Hepatic stellate cell (primary cell): ENCODE data around the gene DISP1.
A peak's percentile ranks its signal among the peaks of the same experiment; 100 is the strongest.

Source experiments
- DNase-seq: peaks from one replicate; pipeline ENCODE4 v3.0.0; 2011; ENCODE audit warnings: low spot score

DISP1 gene, protein sequence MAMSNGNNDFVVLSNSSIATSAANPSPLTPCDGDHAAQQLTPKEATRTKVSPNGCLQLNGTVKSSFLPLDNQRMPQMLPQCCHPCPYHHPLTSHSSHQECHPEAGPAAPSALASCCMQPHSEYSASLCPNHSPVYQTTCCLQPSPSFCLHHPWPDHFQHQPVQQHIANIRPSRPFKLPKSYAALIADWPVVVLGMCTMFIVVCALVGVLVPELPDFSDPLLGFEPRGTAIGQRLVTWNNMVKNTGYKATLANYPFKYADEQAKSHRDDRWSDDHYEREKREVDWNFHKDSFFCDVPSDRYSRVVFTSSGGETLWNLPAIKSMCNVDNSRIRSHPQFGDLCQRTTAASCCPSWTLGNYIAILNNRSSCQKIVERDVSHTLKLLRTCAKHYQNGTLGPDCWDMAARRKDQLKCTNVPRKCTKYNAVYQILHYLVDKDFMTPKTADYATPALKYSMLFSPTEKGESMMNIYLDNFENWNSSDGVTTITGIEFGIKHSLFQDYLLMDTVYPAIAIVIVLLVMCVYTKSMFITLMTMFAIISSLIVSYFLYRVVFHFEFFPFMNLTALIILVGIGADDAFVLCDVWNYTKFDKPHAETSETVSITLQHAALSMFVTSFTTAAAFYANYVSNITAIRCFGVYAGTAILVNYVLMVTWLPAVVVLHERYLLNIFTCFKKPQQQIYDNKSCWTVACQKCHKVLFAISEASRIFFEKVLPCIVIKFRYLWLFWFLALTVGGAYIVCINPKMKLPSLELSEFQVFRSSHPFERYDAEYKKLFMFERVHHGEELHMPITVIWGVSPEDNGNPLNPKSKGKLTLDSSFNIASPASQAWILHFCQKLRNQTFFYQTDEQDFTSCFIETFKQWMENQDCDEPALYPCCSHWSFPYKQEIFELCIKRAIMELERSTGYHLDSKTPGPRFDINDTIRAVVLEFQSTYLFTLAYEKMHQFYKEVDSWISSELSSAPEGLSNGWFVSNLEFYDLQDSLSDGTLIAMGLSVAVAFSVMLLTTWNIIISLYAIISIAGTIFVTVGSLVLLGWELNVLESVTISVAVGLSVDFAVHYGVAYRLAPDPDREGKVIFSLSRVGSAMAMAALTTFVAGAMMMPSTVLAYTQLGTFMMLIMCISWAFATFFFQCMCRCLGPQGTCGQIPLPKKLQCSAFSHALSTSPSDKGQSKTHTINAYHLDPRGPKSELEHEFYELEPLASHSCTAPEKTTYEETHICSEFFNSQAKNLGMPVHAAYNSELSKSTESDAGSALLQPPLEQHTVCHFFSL (N-terminal part only)

DNA sequence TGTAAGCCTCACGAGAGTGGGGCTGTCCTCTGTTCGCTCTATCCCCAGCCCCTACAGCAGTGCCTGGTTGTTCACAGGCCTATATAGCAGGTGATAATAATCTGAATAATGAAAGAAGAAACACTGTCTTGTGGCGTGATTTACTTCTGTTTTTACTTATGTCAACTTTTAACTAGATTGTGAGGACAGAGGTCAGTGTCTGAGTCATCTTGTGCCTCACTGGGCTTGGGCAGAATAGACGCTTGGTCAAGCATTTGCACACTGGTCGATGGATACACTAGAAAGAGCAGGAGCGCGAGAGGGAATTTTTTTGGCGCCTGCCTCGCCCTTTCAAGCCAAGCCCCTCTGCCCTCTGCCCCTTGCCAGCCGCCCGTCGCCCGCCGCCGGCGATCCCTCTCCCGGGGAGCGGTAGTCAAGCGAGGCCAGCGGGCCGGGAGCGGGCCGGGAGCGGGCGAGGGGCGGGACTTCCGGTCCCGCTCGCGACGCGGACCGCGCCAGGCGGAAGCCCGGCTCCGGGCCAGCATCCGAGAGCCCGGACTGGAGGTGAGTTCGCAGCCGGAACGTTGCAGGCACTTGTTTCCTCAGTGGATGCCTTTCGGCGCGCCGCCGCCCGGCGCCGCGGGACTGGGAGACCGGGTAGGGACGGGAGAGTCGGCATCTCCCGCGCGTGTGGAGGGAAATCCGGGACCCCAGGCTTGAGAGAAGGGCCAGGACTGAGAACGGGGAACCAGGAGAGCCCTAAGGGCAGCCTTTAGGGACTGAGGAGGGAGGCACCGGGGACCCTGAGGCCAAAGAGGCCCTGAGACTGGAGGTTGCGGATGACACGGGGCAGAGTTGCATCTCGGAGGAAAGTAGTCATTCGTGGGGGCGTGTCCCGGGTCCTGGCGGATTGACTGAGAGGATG is at the start of gene DISP1:
Gene DISP1 (plus strand): TSS at position 504 of the 904 bp plus-strand sequence. CDS start 127,785 bp downstream, outside the sequence.
- peak; percentile 75 for DNase-seq

DNA sequence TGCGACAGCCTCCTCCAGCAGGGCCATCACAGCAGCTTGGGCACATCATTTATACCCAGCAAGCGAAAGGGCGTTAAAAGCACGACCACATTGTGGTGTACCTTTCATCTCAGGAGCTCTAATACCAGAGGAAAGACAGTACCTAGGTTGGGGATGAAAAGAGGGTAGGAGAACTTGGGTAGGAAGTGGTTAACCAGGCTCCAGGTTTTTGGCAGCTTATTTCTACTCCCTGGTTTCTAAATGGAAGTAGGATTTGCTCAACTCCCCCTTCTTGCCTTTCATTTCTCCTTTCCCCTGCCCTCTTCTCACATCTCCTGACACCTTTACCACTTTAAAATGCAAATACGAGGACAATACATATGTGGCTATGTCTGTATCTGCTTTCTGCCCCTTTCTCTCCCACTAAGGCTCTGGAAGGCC is 47.7 kb upstream of the DISP1 start:
- DNase-seq: no peak

DNA sequence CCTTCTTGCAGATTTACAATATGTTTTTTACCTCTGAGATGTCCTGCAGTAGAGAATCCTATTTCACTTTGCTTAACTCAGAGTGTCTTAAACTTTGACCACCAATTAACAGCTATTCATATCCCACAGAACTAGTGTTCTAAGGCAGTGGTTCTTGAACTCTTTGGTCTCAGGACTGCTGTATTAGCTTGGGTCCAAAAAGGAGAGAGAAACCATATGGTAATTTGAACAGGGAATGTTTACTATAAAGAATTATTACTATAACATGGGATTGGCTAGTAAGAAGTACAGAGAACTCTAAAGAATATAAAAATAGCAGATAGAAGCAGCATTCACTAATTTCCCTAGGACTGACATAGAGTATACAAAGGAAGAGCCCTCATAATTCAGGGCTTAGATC is 46.2 kb upstream of the DISP1 start:
- no peak for DNase-seq

DNA sequence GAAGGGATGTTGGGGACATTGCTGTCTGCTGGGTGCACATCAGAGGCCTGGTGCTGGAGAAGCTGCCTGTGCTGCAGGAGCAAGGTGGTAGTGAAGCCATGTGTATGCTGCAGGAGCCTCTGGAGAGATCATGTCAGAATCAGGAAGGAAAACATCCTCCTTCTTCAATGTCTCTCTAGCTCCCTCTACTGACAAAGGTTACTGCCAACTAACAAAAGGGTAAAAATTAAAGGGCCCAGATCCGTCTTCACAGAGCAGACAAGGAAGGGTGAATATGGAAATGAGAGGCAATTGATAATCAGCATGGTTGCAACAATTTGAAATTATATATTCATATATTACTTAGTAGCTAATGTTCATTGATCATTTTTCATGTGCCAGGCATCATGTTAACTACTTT is 45.7 kb upstream of the DISP1 start:
- DNase-seq: no peak

DNA sequence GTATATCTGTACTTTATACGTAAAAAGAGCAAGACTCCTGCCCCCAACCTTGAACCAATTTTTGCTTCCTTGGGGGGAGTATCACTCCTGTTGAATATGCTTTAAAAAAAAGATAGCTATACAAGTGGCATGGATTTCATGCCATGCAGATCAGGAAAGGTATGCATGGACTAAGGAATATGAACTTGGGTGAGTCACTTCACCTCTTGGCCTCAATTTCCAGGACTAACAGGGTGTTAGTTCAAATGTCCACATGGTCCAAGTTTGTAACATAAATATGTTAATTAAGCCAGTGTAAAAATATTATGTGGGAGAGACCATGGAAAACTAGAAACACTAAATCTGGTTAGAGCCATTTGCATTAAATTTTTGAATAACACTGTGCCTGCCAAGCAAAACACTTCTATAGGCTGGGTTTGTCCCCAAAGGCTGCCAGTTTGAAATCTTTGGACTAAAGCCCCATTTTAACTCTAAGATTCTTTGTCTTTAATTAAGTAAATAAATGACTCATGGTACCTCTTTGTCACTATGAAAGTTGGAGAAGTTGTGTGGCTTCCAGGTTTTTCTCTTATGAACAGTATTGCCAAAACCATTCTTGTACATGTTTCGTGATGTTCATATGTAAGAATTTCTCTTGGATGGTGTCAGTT is 44.7 kb upstream of the DISP1 start:
- no peak for DNase-seq

DNA sequence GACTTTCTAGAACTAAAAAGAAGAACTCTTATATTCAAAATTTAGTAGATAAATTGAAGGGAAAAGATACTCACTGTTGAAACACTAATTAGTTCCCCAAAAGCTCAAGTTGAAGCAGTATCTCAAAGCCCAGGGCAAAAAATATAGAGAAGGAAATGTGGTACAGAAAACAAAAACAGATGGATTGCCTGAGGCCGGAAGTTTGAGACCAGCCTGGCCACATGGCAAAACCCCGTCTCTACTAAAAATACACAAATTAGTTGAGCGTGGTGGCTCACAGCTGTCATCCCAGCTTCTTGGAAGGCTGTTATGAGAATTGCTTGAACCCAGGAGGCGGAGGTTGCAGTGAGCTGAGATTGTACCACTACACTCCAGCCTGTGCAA is 41.9 kb upstream of the DISP1 start:
- no peak for DNase-seq

DNA sequence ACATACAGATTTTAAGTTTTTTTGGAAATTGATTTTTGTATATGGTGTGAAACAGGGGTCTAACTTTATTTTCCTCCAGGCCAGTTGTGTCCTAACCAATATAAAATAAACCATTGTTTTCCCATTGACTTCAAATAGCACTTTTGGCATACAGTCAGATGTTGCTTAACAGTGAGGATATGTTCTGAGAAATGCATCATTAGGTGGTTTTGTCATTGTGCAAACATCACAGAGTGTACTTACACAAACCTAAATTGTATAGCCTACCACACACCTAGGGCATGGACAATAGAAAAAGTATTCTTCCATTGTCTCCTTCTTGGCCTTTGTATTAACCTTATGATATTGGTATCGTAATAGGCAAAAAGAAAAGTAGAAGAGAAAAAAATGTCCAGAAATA is 37.4 kb upstream of the DISP1 start:
- no peak for DNase-seq

DNA sequence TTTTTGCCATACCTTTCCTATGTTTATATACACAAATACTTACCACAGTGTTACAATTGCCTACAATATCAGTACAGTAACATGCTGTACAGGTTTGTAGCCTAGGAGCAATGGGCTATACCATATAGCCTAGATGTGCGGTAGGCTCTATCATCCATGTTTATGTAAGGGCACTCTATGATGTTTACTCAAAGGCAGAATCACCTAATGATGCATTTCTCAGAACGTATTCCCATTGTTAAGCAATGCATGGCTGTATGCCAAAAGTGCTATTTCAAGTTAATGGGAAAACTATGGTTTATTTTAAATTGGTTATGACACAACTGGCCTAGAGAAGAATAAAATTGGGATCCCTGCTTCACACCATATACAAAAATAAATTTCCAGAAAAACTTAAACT is 36.9 kb upstream of the DISP1 start:
- DNase-seq: no peak

DNA sequence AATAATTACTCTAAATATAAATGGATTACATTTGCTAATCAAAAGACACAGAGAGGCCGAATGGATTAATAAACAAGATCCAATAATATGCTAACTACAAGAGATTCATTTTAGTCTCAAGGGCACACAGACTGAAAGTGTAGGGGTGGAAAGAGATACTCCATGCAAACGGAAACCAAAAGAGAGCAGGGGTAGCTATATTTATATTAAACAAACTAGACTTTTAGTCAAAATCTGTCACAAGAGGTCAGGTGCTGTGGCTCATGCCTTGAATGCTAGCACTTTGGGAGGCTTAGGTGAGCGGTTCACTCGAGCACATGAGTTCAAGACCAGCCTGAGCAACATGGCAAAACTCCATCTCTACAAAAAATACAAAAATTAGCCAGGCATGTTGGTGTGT is 33.6 kb upstream of the DISP1 start:
- no peak for DNase-seq

DNA sequence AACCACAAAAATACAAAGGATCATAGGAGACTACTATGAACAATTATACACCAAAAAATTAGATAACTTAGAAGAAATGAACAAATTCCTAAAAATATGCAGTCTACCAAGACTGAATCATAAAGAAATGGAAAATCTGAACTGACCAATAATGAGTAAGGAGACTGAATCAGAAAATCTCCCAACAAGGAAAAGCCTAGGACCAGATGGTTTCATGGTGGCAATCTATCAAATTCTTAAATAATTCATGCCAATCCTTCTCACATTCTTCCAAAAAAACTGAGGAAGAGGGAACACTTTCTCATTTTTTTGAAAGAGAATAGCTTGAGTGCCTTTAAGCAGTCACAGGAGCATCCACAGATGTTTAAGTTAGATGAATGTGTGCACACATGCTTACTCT is 31.8 kb upstream of the DISP1 start:
- DNase-seq: no peak

DNA sequence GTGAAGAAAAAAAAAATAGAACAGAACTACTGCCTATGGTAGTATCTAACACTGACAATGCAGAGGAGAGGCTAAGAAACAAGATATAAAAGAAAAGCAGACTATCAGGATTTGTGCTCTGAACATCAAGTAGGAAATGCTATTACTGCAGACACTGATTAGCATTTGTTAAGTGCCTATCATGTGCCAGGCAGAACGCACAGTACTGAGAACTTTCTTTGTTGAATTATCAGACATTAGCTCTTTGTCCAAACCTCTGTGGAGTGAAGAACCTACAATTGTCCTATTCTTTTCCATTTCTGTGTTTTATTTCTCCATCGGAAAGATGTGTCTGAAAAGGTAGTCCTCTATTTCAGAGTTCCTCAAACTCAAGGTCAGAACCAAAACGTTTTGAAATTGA is 30.5 kb upstream of the DISP1 start:
- no peak for DNase-seq

DNA sequence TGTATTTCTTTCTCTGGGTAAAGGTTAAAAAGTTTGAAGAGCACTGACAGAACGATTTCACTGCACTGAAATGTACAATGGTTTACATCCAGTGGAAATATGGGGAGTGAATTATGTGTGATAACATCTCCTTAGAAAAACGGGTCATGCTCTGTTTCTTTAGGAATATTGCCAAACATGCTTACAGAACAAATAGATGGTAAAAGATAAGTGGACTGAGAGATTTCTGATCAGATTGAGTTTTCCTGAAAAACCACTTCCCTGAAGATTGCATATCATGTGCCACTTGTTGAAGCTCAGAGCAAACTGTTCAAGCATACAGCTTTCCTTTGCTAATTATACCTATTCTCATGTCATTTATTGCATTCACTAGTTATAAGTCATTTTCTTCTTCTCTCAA is 29.9 kb upstream of the DISP1 start:
- DNase-seq: no peak

DNA sequence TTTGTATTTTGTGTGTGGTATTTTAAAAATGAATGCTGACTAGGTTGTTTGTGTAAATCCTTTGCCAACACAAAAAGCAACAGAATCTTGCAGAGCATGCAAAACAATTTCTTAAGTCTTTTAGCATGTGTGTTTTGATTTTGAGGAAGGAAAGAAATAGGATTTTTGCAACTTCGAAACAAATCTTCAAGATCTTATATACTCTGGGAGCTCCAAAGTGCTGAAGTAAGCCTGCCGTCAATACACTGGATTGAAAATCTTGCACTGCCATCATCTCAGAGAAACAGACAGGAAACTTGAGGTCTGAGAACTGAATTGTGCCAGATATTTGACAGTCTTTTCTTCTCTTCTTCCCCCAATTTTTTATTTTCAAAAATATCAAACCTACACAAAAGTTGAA is 29.3 kb upstream of the DISP1 start:
- DNase-seq: no peak

DNA sequence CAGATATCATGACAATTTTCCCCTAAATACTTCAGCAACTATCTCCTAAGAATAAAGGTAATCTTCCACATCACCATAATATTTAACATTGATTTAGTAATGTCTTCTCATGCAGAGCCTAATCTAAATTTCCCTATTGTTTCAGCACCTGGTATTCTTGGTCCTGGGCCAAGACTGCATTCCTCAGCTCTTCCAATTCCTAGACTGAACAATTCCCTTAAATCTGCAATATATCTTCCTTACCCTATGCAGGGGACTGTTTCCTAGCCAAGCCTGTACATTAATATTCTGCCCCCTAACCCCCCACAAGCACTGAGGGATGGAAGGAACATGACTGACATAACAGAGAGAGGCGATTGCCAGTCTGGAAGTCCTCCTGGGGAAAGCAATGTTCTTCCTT is 28.7 kb upstream of the DISP1 start:
- DNase-seq: no peak

DNA sequence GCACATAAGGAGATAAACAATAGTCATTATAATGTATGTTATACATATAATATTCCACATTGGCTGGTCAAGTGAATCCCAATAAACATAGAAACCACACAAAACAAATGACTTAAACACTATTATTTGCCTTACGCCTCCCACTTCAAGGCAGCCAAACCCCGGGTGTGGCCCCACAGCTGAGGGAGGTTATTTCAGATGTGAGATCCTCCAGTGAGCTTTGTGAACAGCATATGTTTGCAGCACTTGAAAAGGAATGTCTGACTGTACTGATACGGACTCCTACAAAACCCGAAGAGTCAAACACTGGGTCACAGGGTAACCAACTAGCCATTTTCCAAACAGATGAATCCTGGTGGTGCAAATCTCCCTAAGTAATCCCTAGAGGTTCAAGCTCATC is 27.1 kb upstream of the DISP1 start:
- DNase-seq: no peak

DNA sequence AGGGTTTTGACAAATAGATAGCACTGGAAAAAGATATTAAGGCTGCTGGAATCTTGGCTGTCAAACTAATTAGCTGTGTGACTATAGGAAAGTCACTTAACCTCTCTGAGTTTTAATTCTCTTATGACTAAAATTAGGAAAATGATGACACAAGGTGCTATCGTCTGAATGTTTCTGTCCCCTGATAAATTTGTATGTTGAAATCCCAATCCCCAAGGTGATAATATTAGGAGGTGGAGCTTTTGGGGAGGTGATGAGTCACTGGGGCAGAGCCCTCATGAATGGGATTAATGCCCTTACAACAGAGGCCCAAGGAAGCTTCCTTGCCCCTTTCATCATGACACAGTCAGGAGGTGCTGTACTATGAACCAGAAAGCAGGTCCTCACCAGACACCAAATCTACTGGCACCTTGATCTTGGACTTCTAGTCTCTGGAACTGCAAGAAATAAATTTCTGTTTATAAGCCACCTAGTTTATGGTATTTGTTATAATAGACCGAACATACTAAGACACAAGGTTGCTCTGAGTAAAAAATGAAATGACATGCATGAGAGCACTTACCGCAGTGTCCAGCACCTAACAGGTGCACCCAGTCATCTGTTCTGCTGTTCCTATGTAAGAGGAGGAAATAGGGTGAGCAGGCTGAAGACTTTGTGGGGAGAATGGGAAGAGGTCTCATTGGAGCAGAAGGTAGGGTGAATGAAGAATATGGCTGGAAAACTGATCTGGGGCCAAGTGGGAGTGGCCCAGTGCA is 26.3 kb upstream of the DISP1 start:
- DNase-seq: no peak

DNA sequence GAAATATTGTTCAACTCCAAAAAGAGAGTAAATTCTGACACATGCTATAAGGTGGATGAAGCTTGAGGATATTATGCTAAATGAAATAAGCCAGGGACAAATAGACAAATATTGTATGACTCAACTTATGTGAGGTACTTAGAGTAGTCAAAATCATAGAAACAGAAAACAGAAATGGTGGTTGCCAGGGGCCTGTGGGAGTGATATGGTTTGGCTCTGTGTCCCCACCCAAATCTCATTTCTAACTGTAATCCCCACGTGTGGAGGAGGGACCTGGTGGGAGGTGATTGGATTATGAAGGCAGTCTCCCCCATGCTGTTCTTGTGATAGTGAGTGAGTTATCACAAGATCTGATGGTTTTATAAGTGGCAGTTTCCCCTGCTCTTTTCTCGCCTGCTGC is 24.7 kb upstream of the DISP1 start:
- DNase-seq: no peak

DNA sequence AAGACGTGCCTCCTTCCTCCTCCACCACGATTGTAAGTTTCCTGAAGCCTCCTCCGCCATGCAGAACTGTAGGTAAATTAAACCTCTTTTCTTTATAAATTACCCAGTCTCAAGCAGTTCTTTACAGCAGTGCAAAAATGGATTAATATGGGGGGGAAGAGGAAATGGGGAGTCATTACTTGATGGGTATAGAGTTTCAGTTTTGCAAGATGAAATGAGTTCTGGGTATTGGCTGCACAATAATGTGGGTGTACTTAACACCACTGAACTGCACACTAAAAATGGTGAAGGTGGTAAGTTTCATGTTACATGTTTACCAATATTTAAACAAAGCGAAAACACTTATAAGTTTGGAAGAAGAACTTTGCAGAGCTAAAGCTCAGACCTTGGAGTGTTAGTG is 24.3 kb upstream of the DISP1 start:
- DNase-seq: no peak

DNA sequence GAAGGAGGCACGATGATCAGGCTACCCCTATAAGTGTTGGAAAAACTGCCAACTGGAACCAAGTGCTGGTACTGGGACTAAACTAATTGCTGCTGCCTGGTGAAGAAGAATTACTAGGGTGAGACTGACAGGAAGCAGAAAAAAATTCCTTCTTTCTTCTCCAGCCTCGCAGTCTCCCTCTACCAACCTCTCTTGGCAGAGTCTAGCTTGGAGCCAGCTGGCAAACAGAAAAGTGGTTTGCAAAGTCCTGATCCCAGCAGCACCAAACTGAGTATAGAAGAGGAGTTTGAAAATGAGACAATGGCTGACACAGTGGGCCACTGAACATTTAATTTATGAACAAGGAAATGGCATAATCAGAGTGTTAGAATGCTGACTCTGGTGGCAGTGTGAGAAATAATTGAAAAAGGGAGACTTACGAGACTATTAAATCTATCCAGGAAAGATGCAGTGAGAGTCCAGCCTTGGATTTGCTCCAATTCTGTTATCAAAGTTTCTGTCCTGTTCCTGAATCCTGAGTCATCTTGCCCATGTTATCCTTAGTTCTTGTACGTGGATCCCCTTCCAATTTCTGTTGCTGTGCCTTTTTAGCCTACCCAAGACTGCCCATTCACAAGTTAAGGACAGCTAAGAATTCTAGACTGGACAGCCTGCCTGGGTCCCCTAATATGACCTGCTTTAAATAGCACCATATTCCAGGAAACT is 23.7 kb upstream of the DISP1 start:
- peak; percentile 11 for DNase-seq

DNA sequence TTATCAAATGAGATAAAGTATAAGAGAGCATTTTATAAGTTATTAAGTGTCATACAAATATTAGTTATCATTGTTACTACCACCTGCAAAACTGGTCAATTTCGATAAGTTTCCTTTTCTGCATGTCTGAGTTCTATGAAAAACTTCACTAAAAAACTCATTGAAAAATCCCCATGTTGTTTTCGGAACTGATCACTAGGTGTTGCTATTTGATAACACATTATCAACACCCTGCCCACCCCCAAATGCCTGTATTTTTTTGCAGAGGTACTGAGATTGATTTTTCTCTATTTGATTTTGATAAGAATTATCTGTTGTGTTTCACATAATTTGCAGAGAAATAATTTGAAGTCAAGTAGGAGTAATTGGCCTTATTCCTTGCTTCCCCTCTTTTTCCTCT is 22.1 kb upstream of the DISP1 start:
- peak; percentile 35 for DNase-seq
